Right lobe of liver (tissue), 4 donors: ENCODE data around the gene PNP.

ENCODE experiments used
- CTCF ChIP-seq, 4 donors: fragments of 200-600 bp in 3 of 4; fragments of 450-650 bp in 1 of 4; IDR thresholded peaks; one replicate each; pipeline versions ENCODE4 v1.5.1 to v1.8.0; 2016 to 2022; ENCODE audit warnings: antibody characterized with exemption in 4 of 4, mild to moderate bottlenecking in 2 of 4
- POLR2A ChIP-seq: fragments of 450-650 bp; IDR thresholded peaks from one replicate; pipeline ENCODE4 v1.6.1; 2017; ENCODE audit warnings: antibody characterized with exemption, mild to moderate bottlenecking
- donor health status: DM: no; HTN: no; CAD: no.
- donor health status: DM: no; HTN: no; CAD: no.
- donor health status: DM: no; HTN: yes; CAD: no.

DNA sequence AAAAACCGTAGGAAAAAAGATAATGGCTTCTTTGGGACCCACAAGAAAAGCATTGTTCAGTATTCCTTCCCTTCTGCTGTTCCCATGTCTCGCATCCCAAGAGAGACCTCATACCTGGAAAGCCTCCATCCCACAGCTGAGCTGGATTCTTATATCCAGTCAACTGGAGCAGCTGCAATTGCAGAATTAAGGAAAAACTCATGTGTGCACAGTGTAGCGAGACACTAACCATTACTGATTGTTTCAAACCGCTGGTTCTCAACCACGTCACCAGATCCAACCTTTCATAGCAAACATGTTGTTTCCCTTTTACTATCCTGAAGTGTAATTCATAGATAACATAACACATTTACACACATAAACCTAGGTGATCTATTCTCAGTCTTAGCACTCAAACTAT lies 30.7 kb downstream of the PNP start:
- TF ChIP-seq CTCF (IDR thresholded peaks at IDR 0.05) (no peak), POLR2A (no peak)
